ENCODE measurements around the gene INO80D. TPM values are rescaled to one million over a fixed set of nuclear protein-coding genes. Genes with fewer than 3 reads are reported as not detected.
"Not testable (repeated sequence)": the region's sequence is repeated elsewhere in the genome, so short reads cannot be mapped to it uniquely, and the experiment has no call there.

INO80D gene
- total RNA-seq, 1 experiment from 2014 or later = 20.2 TPM

- DNase-seq = peak; percentile 12
- Mint-ChIP-seq H3K4me3 (ENCODE audit: low read depth, unreplicated experiment) (peak overlapping the region; percentile 93), H3K36me3 (ENCODE audit: insufficient read depth, unreplicated experiment) (peaks cover 36% of the 10 kb centered on the region), H3K27me3 (ENCODE audit: unreplicated experiment) (no peaks in the 10 kb centered on the region), H3K27ac (ENCODE audit: unreplicated experiment) (peak overlapping the region; percentile 93), H3K4me1 (ENCODE audit: low read depth, unreplicated experiment) (peaks cover 32% of the 10 kb centered on the region), H3K9me3 (ENCODE audit: low read depth, unreplicated experiment) (no peaks in the 10 kb centered on the region)
- intact Hi-C loops (cut with micrococcal nuclease; ENCODE audit: unreplicated experiment) = loop anchor here (5.0 to 10.0 kb wide), 2 partner anchors 52 to 139 kb away; no protein-coding TSS in a partner anchor
- TF ChIP-seq CTCF (IDR thresholded peaks at IDR 0.05; ENCODE audit: unreplicated experiment) = no peak
- CTCF ChIA-PET = interaction anchor here (0.6 to 1.2 kb wide), 4 partner anchors 8 to 652 kb away, joined by 3 to 7 read pairs (median 6); no protein-coding TSS in a partner anchor
- TSS peak; percentile 32 for BruUV-seq (replicated peaks)
Observed at GRCh38 chr2:206083602-206084438, 2.2 kb downstream of the INO80D start.

- no peak for DNase-seq
- no peaks in the 10 kb centered on the region for H3K27me3 Mint-ChIP-seq (ENCODE audit: unreplicated experiment)
- no peak overlapping the region for H3K27ac Mint-ChIP-seq (ENCODE audit: unreplicated experiment)
- intact Hi-C loops (cut with micrococcal nuclease; ENCODE audit: unreplicated experiment) = loop anchor here (5.0 to 10.0 kb wide), 2 partner anchors 50 to 138 kb away; no protein-coding TSS in a partner anchor
- peaks cover 32% of the 10 kb centered on the region for H3K4me1 Mint-ChIP-seq (ENCODE audit: low read depth, unreplicated experiment)
- no peak for TF ChIP-seq CTCF (IDR thresholded peaks at IDR 0.05; ENCODE audit: unreplicated experiment)
- no peak overlapping the region for H3K4me3 Mint-ChIP-seq (ENCODE audit: low read depth, unreplicated experiment)
- peaks cover 36% of the 10 kb centered on the region for H3K36me3 Mint-ChIP-seq (ENCODE audit: insufficient read depth, unreplicated experiment)
- CTCF ChIA-PET = no interaction called here
- H3K9me3 Mint-ChIP-seq (ENCODE audit: low read depth, unreplicated experiment) = no peaks in the 10 kb centered on the region
- no TSS peak for BruUV-seq (replicated peaks)
Observed at GRCh38 chr2:206082298-206082843, 3.6 kb downstream of the INO80D start.

GRCh38 chr2:206080927-206081326 lies 5.0 kb downstream of the INO80D start:
- DNase-seq = no peak
- CTCF ChIA-PET = no interaction called here
- Mint-ChIP-seq H3K27ac (ENCODE audit: unreplicated experiment) (no peak overlapping the region), H3K4me3 (ENCODE audit: low read depth, unreplicated experiment) (no peak overlapping the region), H3K9me3 (ENCODE audit: low read depth, unreplicated experiment) (no peaks in the 10 kb centered on the region), H3K4me1 (ENCODE audit: low read depth, unreplicated experiment) (peaks cover 24% of the 10 kb centered on the region), H3K27me3 (ENCODE audit: unreplicated experiment) (no peaks in the 10 kb centered on the region), H3K36me3 (ENCODE audit: insufficient read depth, unreplicated experiment) (peaks cover 24% of the 10 kb centered on the region)
- no peak for TF ChIP-seq CTCF (IDR thresholded peaks at IDR 0.05; ENCODE audit: unreplicated experiment)
- BruUV-seq (replicated peaks) = no TSS peak
- intact Hi-C loops (cut with micrococcal nuclease; ENCODE audit: unreplicated experiment) = loop anchor here (5.0 to 10.0 kb wide), 2 partner anchors 49 to 136 kb away; no protein-coding TSS in a partner anchor

GRCh38 chr2:206079699-206080465 lies 6.1 kb downstream of the INO80D start:
- no TSS peak for BruUV-seq (replicated peaks)
- CTCF ChIA-PET = no interaction called here
- H3K27ac Mint-ChIP-seq (ENCODE audit: unreplicated experiment) = no peak overlapping the region
- H3K36me3 Mint-ChIP-seq (ENCODE audit: insufficient read depth, unreplicated experiment) = peaks cover 17% of the 10 kb centered on the region
- no peaks in the 10 kb centered on the region for H3K9me3 Mint-ChIP-seq (ENCODE audit: low read depth, unreplicated experiment)
- no peak for TF ChIP-seq CTCF (IDR thresholded peaks at IDR 0.05; ENCODE audit: unreplicated experiment)
- peaks cover 24% of the 10 kb centered on the region for H3K4me1 Mint-ChIP-seq (ENCODE audit: low read depth, unreplicated experiment)
- H3K27me3 Mint-ChIP-seq (ENCODE audit: unreplicated experiment) = no peaks in the 10 kb centered on the region
- no peak for DNase-seq
- intact Hi-C loops (cut with micrococcal nuclease; ENCODE audit: unreplicated experiment) = loop anchor here (5.0 to 10.0 kb wide), 2 partner anchors 48 to 135 kb away; no protein-coding TSS in a partner anchor
- H3K4me3 Mint-ChIP-seq (ENCODE audit: low read depth, unreplicated experiment) = no peak overlapping the region

GRCh38 chr2:206077879-206078278 lies 8.1 kb downstream of the INO80D start:
- H3K27me3 Mint-ChIP-seq (ENCODE audit: unreplicated experiment); intact Hi-C loops (cut with micrococcal nuclease; ENCODE audit: unreplicated experiment); H3K27ac Mint-ChIP-seq (ENCODE audit: unreplicated experiment); CTCF ChIA-PET; DNase-seq; H3K4me3 Mint-ChIP-seq (ENCODE audit: low read depth, unreplicated experiment); H3K36me3 Mint-ChIP-seq (ENCODE audit: insufficient read depth, unreplicated experiment); H3K9me3 Mint-ChIP-seq (ENCODE audit: low read depth, unreplicated experiment); BruUV-seq (replicated peaks): not testable (repeated sequence)
- H3K4me1 Mint-ChIP-seq (ENCODE audit: low read depth, unreplicated experiment) = peaks cover 10% of the 10 kb centered on the region
